HG03196 (cell line): ENCODE data around the gene PIP5KL1.

Experiments
- ATAC-seq: cut with Tn5 transposase; IDR thresholded peaks from one replicate; pipeline ENCODE4 v1.9.1; 2021; ENCODE audit not compliant: unreplicated experiment

The PIP5KL1 gene

GRCh38 chr9:127930231-127931091, at the start of gene PIP5KL1:
PIP5KL1 (minus strand) TSS chr9:127930777; CDS start chr9:127930752, 25 bp downstream.
- ATAC-seq: peak; percentile 80

GRCh38 chr9:127980060-127980705, 49.6 kb upstream of the PIP5KL1 start:
- ATAC-seq: peak; percentile 24

- ATAC-seq: peak; percentile 22
These were observed 48.9 kb upstream of the PIP5KL1 start for GRCh38 chr9:127979333-127980059.

GRCh38 chr9:127979015-127979332, 48.4 kb upstream of the PIP5KL1 start:
- ATAC-seq: no peak

GRCh38 chr9:127977884-127978647, 47.5 kb upstream of the PIP5KL1 start:
- no peak for ATAC-seq

GRCh38 chr9:127977009-127977883, 46.7 kb upstream of the PIP5KL1 start:
- no peak for ATAC-seq

- no peak for ATAC-seq
These were observed 45.9 kb upstream of the PIP5KL1 start for GRCh38 chr9:127976498-127976897.

- no peak for ATAC-seq
These were observed 45.1 kb upstream of the PIP5KL1 start for GRCh38 chr9:127975376-127976315.

GRCh38 chr9:127974769-127975261, 44.2 kb upstream of the PIP5KL1 start:
- no peak for ATAC-seq

- ATAC-seq: no peak
These were observed 43.6 kb upstream of the PIP5KL1 start for GRCh38 chr9:127974001-127974768.

GRCh38 chr9:127973169-127974000, 42.8 kb upstream of the PIP5KL1 start:
- ATAC-seq: no peak

GRCh38 chr9:127972236-127972871, 41.8 kb upstream of the PIP5KL1 start:
- ATAC-seq: no peak

- peak; percentile 5 for ATAC-seq
These were observed 41.0 kb upstream of the PIP5KL1 start for GRCh38 chr9:127971357-127972235.

- ATAC-seq: peak; percentile 63
These were observed 40.1 kb upstream of the PIP5KL1 start for GRCh38 chr9:127970401-127971313.
